ENCODE data around the gene KRTAP10-2.

Gene KRTAP10-2

DNA sequence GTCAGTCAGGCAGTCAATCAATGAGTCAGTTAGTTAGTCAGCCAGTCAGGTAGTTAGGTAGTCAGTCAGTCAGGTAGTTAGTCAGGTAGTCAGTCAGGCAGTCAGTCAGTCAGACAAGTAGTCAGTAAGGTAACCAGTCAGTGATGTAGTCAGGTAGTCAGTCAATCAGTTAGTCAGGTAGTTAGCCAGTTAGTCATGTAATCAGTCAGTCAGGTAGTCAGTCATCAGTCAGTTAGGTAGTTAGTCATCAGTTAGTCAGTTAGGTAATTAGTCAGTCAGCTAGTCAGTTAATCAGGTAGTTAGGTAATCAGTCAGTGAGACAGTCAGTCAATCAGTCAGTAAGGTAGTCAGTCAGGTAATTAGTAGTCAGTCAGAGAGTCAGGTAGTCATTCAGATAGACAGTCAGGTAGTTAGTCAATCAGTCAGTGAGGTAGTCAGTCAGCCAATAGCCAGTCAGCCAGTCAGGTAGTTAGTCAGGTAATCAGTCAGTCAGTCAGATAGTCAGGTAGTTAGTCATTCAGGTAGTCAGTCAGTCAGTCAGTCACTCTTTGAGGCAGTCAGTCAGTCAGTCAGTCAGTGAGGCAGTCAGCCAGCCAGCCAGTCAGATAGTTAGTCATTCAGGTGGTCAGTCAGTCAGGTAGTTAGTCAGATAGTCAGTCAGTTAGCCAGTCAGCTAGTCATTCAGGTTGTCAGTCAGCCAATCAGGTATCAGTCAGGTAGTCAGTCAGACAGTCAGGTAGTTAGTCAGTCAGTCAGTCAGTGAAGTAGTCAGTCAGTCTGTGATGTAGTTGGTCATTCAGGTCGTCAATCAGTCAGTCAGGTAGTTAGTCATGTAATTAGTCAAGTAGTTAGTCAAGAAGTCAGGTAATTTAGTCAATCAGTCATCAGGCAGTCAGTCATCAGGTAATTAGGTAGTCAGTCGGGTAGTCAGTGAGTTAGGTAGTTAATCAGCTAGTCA is 26.6 kb downstream of the KRTAP10-2 start:
- DNase-seq: no peak

DNA sequence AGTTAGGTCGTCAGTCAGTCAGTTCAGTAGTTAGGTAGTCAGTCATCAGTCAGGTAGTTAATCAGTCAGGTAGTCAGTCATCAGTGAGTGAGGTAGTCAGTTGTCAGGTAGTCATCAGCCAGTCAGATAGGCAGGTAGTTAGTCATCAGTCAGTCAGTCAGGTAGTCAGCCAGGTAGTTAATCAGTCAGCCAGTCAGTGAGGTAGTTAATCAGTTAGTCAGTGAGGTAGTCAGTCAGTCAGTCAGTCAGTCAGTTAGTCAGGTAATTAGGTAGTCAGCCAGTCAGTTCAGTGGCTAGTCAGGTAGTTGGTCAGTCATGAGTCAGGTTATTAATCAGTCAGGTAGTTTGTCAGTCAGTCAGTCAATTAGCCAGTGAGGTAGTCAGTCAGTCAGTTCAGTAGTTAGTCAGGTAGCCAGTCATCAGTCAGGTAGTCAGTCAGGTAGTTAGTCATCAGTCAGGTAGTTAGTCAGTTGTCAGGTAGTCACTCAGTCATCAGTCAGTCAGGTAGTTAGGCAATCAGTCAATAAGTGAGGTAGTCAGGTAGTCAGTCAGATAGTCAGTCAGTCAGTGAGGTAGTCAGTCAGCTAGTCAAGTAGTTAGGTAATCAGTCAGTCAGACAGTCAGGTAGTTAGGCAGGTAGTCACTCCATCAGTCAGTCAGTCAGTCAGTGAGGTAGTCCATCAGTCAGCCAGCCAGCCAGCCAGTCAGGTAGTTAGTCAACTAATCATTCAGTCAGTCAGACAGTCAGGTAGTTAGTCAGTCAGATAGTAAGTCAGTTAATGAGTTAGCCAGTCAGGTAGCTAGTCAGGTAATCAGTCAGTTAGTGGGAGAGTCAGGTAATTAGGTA is 27.5 kb downstream of the KRTAP10-2 start:
- no peak for DNase-seq

DNA sequence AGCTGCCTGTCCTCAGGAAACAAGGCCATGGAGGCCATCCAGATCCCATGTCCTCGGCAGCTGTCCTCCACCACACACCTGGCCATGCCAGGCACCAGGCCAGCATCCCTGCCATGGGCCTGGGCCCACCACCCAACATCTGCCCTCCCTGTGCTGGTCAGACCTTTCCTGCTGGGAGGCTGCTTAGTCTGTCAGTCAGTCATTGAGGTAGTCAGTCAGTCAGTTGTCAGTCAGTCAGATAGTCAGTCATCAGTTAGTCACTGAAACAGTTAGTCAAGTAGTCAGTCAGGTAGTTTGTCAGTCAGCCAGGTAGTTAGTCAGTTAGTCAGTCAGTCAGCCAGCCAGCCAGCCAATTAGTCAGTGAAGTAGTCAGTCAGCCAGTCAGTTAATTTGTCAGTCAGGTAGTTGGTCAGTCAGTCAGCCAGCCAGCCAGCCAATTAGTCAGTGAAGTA is 28.5 kb downstream of the KRTAP10-2 start:
- DNase-seq: no peak

DNA sequence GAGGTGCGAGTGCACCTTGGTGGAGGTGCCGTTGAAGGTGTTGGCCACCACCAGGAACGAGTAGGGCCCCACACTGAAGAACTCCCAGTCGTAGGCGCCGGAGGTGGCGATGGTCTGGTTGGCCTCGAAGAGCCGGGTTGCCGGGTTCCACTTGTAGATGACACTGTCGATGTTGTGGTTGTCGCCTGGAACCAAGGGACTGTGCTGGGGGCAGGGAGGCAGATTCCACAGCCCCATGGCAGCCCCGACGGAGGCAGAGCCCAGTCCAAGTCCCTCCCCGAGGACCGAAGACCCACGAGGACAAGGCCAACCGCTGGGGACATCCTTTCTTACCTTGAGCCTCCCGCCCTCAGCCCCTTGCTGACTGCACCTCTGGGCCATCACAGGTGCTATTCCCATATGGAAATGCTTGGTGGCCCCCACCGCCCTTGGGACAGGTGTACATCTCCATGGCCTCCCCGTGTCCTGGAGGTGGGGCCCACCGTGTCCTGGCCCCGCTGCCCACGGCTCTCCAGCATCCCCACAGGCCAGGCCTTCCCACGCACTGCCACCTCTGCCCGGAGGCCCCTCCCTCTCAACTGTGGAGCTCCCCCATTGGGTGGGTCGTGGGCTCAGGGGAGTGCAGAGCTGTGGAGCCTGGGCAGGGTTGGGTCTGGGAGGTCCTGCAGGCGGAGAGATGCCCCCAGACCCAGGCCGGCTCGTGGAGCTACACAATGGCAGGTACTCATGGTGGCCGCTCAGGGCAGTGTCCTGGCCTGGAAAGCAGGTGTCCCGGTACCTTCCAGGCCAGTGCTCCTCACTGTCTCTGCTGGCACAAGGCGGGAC is 29.2 kb downstream of the KRTAP10-2 start:
- no peak for DNase-seq

DNA sequence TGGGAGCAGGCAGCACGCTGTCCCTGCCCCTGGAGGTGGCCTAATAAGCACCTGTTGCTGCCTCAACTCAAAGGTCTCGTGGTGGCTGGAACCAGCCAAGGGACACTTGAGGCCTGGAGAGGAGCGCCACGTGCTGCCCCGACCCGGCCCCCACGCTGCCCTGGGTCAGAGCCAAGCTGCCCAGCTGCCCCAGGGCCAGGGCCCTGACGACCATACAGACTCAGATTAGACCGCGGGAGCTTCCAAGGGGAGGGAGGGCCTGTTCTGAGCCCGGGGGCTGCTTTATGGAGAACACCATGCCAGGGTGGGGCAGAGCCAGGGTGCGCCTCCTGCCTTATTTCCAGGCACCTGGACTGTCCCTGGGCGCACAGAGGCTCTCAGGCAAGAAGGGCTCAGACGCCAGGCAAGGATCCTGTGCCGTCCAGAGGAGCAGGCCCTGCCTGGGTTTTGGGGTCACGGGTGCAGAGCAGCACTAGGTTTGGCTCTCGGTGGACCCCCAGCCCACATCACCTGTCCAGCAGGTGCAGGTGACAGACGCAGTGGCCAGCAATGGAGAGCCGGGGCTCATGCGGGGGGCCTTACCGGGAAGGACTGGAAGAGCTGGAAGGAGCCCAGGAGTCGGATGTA is 29.9 kb downstream of the KRTAP10-2 start:
- no peak for DNase-seq

DNA sequence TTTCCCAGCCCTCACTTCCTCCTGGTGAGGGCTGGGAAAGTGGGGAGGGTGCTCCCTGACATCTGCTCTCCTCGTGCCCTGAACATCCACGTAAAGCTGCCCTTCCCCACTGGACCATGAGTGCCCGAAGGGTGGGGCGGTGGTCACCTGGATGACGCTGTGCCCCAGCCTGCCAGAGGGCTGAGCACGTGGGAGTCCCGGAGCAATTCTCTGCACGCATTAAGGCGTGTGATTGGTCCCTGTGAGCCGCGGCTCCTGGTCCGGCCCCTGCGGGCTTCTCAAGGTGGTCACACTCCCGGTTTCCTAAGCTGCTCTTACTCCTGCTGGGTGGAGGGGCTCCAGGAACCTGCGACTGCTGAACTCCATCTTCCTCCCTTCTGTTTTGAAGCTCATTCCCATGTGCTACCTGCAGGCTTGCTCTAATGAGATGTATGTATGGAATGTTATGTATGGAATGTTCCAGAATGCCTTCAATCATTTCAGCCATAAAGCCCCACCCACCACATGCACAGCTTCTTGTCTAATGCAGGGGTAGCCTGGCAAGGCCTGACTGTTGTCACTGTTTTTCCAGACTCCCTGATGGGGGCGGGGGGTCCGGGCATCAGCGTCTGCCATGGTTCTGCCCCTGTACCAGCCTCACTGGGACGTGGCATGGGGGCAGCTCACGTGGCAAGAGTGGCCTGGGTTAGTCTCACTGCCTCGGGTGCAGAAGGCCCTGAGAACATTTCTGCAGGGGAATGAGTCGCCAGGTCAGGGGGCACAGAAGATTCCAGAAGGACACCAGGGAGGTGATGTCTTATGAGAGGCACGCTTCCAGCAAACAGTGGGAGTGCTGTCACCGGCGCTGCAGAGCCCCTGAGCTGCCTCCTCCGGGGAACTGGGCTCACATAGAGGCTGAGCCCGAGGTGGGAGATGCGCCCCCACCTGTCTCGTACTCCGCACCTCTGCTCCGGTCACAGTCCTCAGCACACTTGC is 30.7 kb downstream of the KRTAP10-2 start:
- no peak for DNase-seq

DNA sequence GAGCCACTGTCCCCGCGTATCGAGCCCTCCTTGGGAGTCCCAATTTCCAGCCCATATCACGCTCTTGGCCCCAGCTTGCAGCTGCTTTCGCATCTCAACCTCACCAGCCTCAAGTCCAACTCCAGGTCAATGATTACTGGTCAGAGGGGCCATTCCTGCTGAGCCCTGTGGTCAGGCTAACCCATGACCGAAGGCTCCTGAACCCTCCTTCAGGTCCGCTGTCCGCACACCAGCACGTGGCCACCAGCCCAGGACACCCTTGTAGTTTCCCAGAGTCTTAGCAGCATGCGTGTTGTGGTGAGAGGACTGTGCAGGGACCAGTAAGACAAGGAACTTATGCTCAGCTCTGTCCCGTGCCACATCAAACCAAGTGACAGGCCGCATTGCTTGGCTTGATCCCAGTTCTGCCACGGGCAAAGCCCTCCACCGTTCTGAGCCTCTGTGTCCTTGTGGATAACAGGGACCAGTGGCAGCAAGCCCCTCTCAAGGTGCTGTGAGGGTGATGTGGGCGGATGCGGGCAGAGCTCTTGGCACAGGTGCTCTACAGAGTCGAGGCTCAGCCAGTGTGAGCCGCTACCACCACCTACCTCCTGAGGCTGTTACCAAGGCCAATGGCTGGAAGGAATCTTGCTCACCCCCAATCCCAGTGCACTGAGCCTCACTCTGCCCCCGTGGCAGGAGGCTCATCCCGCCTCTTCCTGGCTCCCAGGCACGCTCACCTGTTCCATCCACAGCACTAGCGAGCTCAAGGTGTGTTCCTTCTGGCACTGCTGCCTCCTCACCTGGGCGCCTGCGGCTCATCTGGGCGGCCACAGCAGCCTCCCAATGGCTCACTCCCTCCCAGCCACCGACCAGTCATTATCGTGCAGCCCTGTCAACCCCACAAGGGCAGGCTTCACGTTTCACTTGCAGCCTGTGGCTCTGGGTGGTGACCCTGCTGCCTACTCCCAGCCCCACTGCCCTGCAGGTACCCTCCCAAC is 31.7 kb downstream of the KRTAP10-2 start:
- DNase-seq: no peak

DNA sequence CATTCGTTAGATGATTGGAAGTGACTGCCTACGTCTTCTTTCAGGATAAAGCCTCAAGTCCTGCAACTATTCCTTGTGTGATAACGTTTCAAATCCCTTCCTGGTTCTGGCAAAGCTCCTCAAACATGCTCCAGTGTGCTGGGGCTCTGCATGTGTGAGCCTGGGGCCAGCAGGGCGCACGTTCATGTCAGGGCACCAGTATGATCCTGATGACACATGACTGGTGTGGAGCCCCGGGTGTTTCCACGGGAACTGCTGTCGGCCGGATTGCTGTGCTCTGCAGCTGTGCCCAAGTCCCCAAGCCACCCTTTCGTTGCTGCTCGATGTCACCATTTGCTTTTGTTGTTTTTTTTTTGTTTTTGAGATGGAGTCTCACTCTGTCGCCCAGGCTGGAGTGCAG is 32.6 kb downstream of the KRTAP10-2 start:
- DNase-seq: no peak

DNA sequence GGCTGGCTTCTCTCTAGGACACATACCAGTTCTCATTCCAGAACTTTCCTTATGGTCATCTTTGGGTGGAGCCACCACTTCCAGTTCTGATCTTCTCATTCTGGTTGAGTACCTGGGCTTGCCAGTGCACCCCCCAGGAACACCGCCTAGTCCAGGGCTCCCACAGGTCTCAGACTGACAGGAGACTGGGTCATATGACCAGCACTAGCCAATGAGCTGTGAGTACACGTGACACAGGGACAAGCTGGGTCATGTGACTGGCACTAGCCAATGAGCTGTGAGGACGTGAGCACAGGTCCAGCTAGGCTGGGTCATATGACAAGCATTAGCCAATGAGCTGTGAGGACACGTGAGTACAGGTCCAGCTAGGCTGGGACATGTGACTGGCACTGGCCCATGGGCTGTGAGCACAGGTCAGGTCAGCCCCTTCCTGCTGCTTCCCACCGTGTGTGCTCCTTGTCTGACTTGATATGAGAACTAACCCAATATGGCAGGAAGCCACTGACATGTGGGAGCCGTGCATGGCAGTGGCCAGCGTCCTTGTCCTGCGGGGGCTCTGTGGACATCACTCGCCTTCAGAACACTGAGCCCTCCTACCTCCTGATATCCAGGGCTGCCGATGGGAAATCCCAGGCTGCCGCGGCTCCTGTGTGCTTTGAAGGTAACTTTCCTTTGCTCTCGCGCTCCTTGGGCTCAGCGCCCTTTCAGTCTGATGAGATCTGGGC is 34.0 kb downstream of the KRTAP10-2 start:
- no peak for DNase-seq

DNA sequence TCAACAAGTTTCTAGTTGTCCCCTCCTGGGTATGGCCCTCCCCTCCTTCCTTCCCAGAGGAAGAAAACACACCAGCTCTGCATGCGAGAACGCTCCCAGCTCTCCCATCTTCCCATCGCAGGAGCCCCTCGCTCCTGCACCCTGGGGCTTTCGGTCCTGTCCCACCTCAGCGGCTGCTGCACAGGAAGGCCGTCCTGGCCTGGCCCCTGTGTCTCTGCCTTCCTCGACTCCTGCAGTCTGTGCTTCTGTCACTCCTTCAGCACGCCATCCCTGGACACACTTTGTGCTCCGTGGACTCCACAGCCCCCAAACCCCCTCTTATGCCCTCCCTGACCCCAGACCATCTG is 34.5 kb downstream of the KRTAP10-2 start:
- no peak for DNase-seq

DNA sequence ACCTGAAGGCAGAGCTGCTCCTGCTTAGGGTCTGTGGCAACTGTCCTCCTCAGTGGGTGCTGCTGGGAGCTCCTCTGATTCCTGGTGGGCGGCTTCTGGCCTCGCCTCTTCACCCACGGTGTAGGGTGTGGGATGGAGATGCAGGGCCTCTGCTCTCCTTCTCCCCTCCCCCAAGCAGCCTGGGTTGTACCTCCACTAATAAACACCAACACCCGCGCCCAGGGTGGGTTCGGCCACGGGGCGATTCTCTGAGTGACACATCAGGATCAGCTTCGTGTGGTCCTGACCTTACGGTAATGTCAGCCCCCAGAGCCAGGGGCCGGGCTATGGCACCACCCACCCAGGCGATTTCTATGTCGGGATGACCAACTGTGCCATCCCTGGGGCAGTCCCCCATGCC is 35.0 kb downstream of the KRTAP10-2 start:
- no peak for DNase-seq

DNA sequence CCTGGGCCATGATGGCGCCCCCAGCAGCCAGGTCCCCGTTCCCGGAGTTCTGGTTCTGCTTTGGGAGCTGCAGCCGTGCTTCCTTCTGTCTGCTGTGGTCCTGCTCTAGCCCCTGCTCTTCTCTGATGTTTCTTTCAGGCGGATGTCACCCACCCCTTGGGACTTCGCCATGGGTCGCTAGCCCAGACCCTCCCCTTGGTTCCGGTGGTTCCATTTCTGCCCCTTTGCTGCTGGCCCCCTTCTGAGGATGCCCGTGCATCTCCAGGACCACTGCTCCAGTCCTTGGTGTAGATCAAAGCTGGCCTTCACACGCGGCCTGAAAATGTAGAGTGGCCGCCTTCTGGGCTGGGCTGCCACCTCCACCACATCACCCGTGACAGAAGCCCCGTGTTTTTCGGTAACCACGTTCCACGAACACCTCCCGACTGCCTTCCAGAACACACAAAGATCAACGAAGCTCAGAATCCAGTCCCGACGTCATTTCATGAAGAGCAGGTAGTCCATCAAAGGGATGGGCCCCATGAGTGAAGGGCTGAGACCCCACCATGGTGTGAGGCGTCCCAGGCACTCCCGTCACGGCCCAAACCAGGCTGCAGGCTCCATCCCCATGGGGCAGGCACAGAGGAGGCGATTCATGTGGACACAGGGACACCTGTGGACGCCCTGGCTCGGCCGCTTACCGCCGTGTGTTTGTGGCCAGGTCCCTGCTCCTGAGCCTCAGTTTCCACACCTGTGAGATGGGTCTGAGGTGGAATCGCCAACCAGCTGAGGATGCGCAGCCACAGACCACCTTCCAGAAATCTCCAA is 35.7 kb downstream of the KRTAP10-2 start:
- no peak for DNase-seq

DNA sequence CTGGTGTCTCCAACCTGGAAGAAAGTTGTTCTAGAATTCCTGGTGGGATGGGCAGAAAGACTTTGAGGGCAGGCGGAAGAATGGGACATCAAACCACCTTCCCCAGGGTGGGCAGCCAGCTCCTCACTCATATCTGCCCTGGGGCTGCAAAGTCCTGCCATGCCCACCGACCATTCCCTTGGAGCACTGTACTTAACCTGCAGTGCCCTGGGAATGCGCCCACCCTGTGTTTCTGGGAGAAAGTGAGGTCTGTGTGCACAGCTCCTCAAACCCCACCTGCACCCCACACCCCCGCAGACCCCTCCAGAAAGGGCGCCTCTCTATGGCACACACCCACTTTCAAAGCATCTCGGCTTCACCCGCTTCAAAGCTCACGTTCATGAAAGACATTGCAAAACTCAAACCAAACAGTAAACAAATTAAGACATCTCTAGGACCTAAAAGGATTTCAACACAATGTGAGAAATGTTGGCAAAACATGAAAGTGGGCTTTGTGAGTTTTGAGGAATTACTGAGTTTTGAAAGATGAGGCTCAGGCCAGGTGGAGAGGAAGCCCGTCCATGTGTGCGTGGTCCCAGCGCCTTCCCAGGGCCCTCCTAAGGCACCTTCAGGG is 36.5 kb downstream of the KRTAP10-2 start:
- DNase-seq: no peak

DNA sequence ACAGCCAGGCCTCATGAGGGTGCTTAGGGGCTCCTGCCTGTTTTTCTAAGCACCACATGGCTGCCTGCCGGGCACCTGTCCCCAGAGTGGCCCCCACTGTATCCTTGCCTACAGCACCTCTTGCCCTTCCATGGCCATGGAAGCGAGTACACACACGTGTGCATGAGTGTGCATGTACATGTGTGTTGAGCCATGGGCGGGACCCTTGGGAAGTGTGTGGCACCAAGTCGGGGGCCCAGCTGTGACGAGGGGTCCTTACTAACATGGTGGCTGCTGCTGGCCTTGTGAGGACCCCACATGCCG is 37.1 kb downstream of the KRTAP10-2 start:
- no peak for DNase-seq

DNA sequence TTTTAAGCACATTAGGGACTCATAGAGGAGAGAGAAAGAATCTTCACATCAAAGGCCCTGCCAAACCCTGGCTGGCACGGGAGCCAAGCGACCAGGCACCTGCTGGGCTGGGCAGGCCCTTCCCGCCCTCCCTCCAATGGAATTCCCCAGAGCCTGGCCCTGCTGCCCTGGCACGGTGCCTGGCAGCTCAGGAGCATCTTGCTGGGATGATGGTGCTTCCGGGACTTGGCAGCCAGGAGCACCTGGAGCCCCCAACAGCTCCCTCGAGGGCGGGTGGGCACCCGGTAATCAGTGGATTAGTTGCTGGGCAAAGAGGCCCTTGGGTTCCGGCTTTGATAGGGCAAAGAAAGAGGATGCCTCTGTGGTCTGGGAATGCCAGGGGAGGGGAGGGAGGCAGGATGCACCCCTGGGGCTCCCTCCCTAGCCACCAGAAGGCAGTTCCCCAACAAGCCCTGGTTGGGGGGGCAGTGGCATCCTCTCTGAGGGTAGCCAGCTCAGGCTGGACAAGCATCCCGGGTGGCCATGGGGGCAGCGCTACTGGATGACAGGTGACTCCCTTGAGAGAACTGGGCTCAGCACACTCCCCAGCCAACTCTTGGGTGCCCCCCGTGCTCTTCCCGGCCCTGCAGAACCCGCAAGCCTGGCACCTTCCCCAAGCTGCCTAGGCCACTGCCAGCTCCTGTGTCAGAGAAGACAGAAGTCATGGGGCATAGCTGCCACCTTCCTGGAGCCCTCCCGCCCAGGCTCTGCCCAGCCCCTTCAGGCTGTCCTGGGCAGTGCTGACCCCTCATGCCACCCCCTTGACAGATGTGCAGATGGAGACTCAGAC is 37.7 kb downstream of the KRTAP10-2 start:
- peak in 2 of 3 experiments; percentile 34 to 58 for DNase-seq

DNA sequence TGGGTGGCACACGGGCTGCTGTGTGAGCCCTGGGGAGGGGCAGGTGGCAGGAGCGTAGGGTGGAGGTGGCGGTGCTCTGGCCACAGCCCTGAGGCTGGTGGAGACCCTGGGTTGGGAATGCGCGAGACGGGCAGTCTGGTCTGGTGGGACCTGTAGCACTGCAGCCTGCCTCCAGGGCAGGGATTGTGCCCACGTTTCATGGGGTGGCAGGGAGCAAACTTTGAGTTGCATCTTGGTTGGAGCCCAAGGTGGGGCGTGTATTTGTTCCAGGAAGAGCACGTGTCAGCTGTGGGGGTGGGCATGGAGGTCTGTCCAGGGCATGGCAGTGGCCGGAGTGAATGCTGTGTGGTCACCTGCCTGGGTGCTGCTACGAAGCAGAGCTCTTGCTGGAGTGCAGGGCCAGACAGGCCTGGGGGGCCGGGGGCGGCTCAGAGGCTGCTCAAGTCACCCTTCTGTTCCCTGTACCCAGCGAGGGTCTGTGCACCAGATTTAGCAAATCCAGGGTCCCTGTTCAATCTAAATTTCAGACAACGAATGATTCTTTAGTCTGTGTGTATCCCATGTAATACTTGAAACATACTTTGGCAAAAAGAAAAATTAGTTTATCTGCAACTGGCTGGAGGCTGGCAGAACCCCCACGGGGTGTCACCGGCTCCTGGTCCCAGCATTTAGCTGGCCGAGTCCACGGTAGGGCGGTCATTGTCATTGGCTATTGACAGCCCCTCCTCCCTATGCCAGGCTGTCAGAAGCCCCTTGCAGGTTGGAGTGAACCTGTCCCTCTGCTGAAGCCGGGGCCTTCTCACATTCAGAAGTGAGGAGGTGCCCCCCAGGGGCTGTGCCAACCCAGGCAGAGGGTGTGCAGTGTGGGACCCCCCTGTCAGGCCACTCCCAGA is 38.6 kb downstream of the KRTAP10-2 start:
- no peak for DNase-seq
